Fibroblast of pulmonary artery (primary cell): ENCODE measurements around the gene LOXL1.

Source experiments
- DNase-seq: peaks from one replicate; pipeline ENCODE4 v3.0.0-alpha.2; 2010; ENCODE audit warnings: low read depth
- H3K4me3 ChIP-seq: replicated peaks from 2 replicates; pipeline ENCODE4 v1.5.1; 2011; ENCODE audit warnings: low read depth, mild to moderate bottlenecking, control low read depth, low read length, moderate library complexity
- CTCF ChIP-seq: IDR thresholded peaks from 2 replicates; pipeline ENCODE4 v1.5.1; 2011; ENCODE audit warnings: mild to moderate bottlenecking, control low read depth, low read length, inconsistent platforms; ENCODE audit errors: missing control alignments

LOXL1 gene

GRCh38 chr15:73928971-73929627 lies 2.8 kb downstream of the LOXL1 start:
- no peak for TF ChIP-seq CTCF
- peak overlapping the region; percentile 69 for H3K4me3 ChIP-seq
- DNase-seq = no peak

- DNase-seq = peak; percentile 85
These were observed 4.1 kb downstream of the LOXL1 start for GRCh38 chr15:73930371-73930770.

GRCh38 chr15:73930790-73931281 lies 4.6 kb downstream of the LOXL1 start:
- DNase-seq = peak; percentile 77
- no peak overlapping the region for H3K4me3 ChIP-seq
- TF ChIP-seq CTCF = no peak

More at GRCh38 chr15:73930371-73930770, 4.1 kb downstream of the LOXL1 start:
- no peak overlapping the region for H3K4me3 ChIP-seq
- no peak for TF ChIP-seq CTCF

GRCh38 chr15:73931441-73931840 lies 5.2 kb downstream of the LOXL1 start:
- DNase-seq = no peak
- H3K4me3 ChIP-seq = no peak overlapping the region
- TF ChIP-seq CTCF = no peak

GRCh38 chr15:73932381-73933191 lies 6.3 kb downstream of the LOXL1 start:
- TF ChIP-seq CTCF = no peak
- H3K4me3 ChIP-seq = no peak overlapping the region
- no peak for DNase-seq

GRCh38 chr15:73934281-73934680 lies 8.0 kb downstream of the LOXL1 start:
- no peak for DNase-seq
- no peak for TF ChIP-seq CTCF
- H3K4me3 ChIP-seq = no peak overlapping the region

GRCh38 chr15:73935547-73935946 lies 9.3 kb downstream of the LOXL1 start:
- peak; percentile 52 for DNase-seq
- H3K4me3 ChIP-seq = no peak overlapping the region
- TF ChIP-seq CTCF = no peak
